Erythroblast (primary cell): Measurements from ENCODE around the gene NOTCH2.

Source experiments
- GATA1 ChIP-seq: IDR thresholded peaks from 2 replicates; pipeline ENCODE4 v1.6.1; 2011; ENCODE audit warnings: low read depth, mild to moderate bottlenecking, control low read depth, low read length, moderate library complexity
- POLR2A ChIP-seq: IDR thresholded peaks from 2 replicates; pipeline ENCODE4 v1.6.1; 2011; ENCODE audit warnings: mild to moderate bottlenecking, low read length

GRCh38 chr1:119911775-119912174, 157.7 kb downstream of the NOTCH2 start:
- no peak for TF ChIP-seq POLR2A
- no peak for TF ChIP-seq GATA1
